ENCODE results near the gene CD226. TPM values are rescaled to one million over a fixed set of nuclear protein-coding genes. Genes with fewer than 3 reads are reported as not detected.
"Not testable (repeated sequence)": the region's sequence is repeated elsewhere in the genome, so short reads cannot be mapped to it uniquely, and the experiment has no call there.

Gene CD226
- polyA plus RNA-seq, 1 experiment: 0.09 TPM

DNA sequence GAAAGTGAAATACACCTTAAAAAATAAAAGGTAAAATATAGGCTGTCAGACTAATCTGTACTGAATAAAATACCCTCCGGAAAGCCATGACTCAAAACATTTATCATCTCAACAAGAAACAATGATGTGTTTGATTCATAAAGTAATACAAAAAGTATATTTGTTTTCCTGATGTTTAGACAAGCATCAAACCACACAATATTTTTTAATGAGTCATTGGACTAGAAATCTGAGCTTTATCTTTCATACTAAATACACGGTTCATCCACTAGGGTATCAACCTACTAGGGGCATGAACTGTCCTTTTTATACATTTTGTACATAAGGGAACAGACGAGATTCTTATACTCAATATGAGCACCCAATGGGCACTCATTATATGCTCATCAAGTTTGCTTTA, 31.3 kb downstream of the CD226 start:
- TF ChIP-seq, protein P1, sequence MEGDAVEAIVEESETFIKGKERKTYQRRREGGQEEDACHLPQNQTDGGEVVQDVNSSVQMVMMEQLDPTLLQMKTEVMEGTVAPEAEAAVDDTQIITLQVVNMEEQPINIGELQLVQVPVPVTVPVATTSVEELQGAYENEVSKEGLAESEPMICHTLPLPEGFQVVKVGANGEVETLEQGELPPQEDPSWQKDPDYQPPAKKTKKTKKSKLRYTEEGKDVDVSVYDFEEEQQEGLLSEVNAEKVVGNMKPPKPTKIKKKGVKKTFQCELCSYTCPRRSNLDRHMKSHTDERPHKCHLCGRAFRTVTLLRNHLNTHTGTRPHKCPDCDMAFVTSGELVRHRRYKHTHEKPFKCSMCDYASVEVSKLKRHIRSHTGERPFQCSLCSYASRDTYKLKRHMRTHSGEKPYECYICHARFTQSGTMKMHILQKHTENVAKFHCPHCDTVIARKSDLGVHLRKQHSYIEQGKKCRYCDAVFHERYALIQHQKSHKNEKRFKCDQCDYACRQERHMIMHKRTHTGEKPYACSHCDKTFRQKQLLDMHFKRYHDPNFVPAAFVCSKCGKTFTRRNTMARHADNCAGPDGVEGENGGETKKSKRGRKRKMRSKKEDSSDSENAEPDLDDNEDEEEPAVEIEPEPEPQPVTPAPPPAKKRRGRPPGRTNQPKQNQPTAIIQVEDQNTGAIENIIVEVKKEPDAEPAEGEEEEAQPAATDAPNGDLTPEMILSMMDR (IDR thresholded peaks at IDR 0.05; ENCODE audit: low read depth, low read length): no peak
- Histone ChIP-seq H3K27ac (ENCODE audit: low read depth, low read length) (no peak overlapping the region), H3K4me3 (ENCODE audit: low read depth, low read length) (no peak overlapping the region), H3K9me3 (ENCODE audit: control insufficient read depth, insufficient read depth, low read length) (no peaks in the 10 kb centered on the region), H3K27me3 (ENCODE audit: control insufficient read depth, insufficient read depth, low read length) (no peaks in the 10 kb centered on the region)
- ChIA-PET CTCF (interaction anchor here (0.6 to 1.2 kb wide), 2 partner anchors 87 to 1398 kb away, joined by 3 to 4 read pairs; no protein-coding TSS in a partner anchor), POLR2A (no interaction called here)
- DNase-seq (ENCODE audit: low read depth, low spot score): no peak

DNA sequence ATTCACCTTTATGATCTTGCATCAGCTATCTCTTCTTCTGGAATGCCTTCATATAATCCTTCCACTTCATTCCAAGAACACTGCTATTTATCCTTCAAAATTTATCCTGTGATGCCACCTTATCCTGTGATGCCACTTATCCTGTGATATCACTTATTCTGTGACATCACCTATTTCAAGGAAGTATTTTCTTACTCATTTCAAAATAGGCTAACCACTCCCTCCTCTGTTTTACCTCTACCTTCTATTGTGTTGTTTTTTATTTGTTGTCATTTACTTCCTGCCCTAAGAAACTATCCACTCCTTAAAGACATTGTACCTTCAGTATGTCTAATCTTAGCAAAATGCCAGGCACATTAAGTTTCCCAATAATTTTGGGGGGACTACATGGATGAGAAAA, 38.8 kb downstream of the CD226 start:
- no peaks in the 10 kb centered on the region for H3K27me3 ChIP-seq (ENCODE audit: control insufficient read depth, insufficient read depth, low read length)
- CTCF ChIA-PET: no interaction called here
- no peak for DNase-seq (ENCODE audit: low read depth, low spot score)
- no peak overlapping the region for H3K4me3 ChIP-seq (ENCODE audit: low read depth, low read length)
- POLR2A ChIA-PET: no interaction called here
- H3K27ac ChIP-seq (ENCODE audit: low read depth, low read length): no peak overlapping the region
- TF ChIP-seq, protein P1 (IDR thresholded peaks at IDR 0.05; ENCODE audit: low read depth, low read length): no peak
- H3K9me3 ChIP-seq (ENCODE audit: control insufficient read depth, insufficient read depth, low read length): no peaks in the 10 kb centered on the region

DNA sequence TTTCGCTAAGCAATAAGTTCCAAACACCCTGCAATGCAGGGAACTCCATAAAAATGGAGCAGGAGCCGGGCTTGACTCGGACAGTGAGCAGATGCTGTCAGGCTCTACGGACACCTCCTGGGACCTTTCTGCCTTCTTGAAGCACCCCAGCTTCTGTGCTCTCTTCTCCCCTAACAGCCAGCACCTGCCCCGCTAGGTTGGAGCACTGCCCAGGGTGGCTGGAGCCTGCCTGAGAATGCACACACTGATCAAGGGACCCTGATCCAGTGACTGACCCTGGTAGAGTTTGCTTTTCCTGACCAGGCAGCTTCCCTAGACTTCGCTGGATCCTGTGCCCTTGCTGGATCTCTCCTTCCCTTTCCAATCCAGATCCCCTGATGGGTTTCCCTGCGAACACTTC, 40.9 kb downstream of the CD226 start:
- ChIA-PET CTCF (no interaction called here), POLR2A (no interaction called here)
- no peaks in the 10 kb centered on the region for H3K9me3 ChIP-seq (ENCODE audit: control insufficient read depth, insufficient read depth, low read length)
- H3K27ac ChIP-seq (ENCODE audit: low read depth, low read length): no peak overlapping the region
- DNase-seq (ENCODE audit: low read depth, low spot score): no peak
- no peaks in the 10 kb centered on the region for H3K27me3 ChIP-seq (ENCODE audit: control insufficient read depth, insufficient read depth, low read length)
- TF ChIP-seq, protein P1 (IDR thresholded peaks at IDR 0.05; ENCODE audit: low read depth, low read length): no peak
- no peak overlapping the region for H3K4me3 ChIP-seq (ENCODE audit: low read depth, low read length)

DNA sequence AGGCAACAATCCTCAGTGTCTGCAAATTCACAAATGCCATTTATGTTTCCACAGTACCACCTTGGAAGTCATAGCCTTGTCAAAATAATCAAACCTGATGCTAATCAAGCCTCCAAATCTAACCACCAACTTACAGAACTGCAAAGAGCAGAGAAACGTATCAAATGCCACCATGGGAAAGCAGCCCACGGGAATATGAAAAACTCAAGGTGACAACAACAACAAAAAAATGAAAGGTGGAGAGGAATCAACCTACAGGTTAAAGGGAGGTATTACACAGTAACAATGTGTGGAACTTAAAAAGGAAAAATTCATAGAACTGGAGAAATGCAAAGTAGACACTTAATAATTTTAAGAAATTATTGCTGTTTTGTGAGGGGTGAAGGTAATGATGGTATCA, 46.7 kb downstream of the CD226 start:
- Histone ChIP-seq H3K27me3 (ENCODE audit: control insufficient read depth, insufficient read depth, low read length) (no peaks in the 10 kb centered on the region), H3K27ac (ENCODE audit: low read depth, low read length) (no peak overlapping the region), H3K9me3 (ENCODE audit: control insufficient read depth, insufficient read depth, low read length) (no peaks in the 10 kb centered on the region), H3K4me3 (ENCODE audit: low read depth, low read length) (no peak overlapping the region)
- POLR2A ChIA-PET: no interaction called here
- no peak for DNase-seq (ENCODE audit: low read depth, low spot score)
- CTCF ChIA-PET: no interaction called here
- TF ChIP-seq, protein P1 (IDR thresholded peaks at IDR 0.05; ENCODE audit: low read depth, low read length): no peak; the same call in 1 of the 2 replicates

DNA sequence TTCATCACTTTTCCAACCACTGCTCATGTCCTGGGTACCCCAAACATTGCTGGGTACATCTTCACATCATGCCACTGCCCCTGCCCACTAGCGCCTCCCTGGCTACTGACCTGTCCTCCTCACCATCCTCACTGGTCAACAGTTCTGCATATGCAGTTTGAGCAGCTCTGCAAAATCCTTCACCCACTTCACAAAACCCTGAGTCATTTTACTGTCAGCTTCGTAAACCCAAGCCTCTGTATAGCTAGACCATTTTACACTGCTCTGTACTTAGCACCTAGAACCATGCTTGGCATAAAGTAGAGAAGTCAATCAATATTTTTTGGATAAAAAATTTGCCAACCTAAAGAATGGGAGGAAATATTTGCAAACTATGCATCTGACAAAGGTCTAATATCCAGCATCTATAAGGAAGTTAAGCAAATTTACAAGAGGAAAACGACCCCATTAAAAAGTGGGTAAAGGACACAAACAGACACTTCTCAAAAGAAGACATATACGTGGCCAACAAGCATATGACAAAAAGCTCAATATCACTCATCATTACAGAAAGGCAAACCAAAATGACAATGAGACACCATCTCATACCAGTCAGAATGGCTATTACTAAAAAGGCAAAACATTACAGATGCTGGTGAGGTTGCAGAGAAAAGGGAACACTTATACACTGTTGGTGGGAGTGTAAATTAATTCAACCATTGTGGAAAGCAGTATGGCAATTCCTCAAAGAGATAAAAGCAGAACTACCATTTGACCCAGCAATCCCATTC, 48.3 kb downstream of the CD226 start:
- H3K27me3 ChIP-seq (ENCODE audit: control insufficient read depth, insufficient read depth, low read length); H3K4me3 ChIP-seq (ENCODE audit: low read depth, low read length); H3K27ac ChIP-seq (ENCODE audit: low read depth, low read length); POLR2A ChIA-PET; CTCF ChIA-PET; H3K9me3 ChIP-seq (ENCODE audit: control insufficient read depth, insufficient read depth, low read length); DNase-seq (ENCODE audit: low read depth, low spot score): not testable (repeated sequence)
